Memory B cell (primary cell): Measurements from ENCODE around the gene AMFR.

ENCODE experiments used
- ATAC-seq: fragments of 150-1000 bp; cut with Tn5 transposase; 2 replicates; pipeline ENCODE4 v1.10.0; 2021; ENCODE audit warnings: low read depth, mild to moderate bottlenecking, moderate library complexity
- DNase-seq, 2 donors: peaks; one replicate each; pipeline ENCODE4 v3.0.0; 2022; ENCODE audit warnings: low spot score in 2 of 2
- H3K27ac Mint-ChIP-seq: one replicate; pipeline ENCODE4 v1.8.0; 2022; ENCODE audit warnings: mild to moderate bottlenecking, moderate library complexity, mixed read lengths
- H3K27me3 Mint-ChIP-seq: one replicate; pipeline ENCODE4 v1.8.0; 2022; ENCODE audit warnings: mixed read lengths
- H3K36me3 Mint-ChIP-seq: one replicate; pipeline ENCODE4 v1.8.0; 2022; ENCODE audit warnings: mild to moderate bottlenecking, mixed read lengths
- H3K4me1 Mint-ChIP-seq: one replicate; pipeline ENCODE4 v1.8.0; 2022; ENCODE audit warnings: mixed read lengths
- H3K4me3 Mint-ChIP-seq: one replicate; pipeline ENCODE4 v1.8.0; 2022; ENCODE audit warnings: mild to moderate bottlenecking, moderate library complexity, mixed read lengths
- H3K9me3 Mint-ChIP-seq: one replicate; pipeline ENCODE4 v1.8.0; 2022; ENCODE audit warnings: mixed read lengths

Gene AMFR

GRCh38 chr16:56357241-56357764 is 68.0 kb downstream of the AMFR start:
- peak; percentile 19 for ATAC-seq
- Mint-ChIP-seq H3K9me3 (no peaks in the 10 kb centered on the region), H3K36me3 (peaks cover 6% of the 10 kb centered on the region), H3K27ac (no peak overlapping the region), H3K4me3 (peak overlapping the region; percentile 78), H3K27me3 (no peaks in the 10 kb centered on the region), H3K4me1 (peaks cover 18% of the 10 kb centered on the region)
- DNase-seq: no peak

- peaks cover 18% of the 10 kb centered on the region for H3K4me1 Mint-ChIP-seq
- ATAC-seq: peak; percentile 85
- H3K27ac Mint-ChIP-seq: no peak overlapping the region
- peaks cover 2% of the 10 kb centered on the region for H3K27me3 Mint-ChIP-seq
- H3K9me3 Mint-ChIP-seq: no peaks in the 10 kb centered on the region
- DNase-seq: peak; percentile 45 to 59
- peak overlapping the region; percentile 78 for H3K4me3 Mint-ChIP-seq
- peaks cover 3% of the 10 kb centered on the region for H3K36me3 Mint-ChIP-seq
Measured at GRCh38 chr16:56356276-56357240, 68.8 kb downstream of the AMFR start.

- Mint-ChIP-seq H3K9me3 (no peaks in the 10 kb centered on the region), H3K4me1 (peaks cover 18% of the 10 kb centered on the region), H3K36me3 (peaks cover 2% of the 10 kb centered on the region), H3K4me3 (no peak overlapping the region), H3K27ac (no peak overlapping the region), H3K27me3 (peaks cover 6% of the 10 kb centered on the region)
- ATAC-seq (no peak), DNase-seq (no peak)
Measured at GRCh38 chr16:56355786-56356275, 69.5 kb downstream of the AMFR start.

- H3K9me3 Mint-ChIP-seq: no peaks in the 10 kb centered on the region
- H3K36me3 Mint-ChIP-seq: no peaks in the 10 kb centered on the region
- no peak overlapping the region for H3K4me3 Mint-ChIP-seq
- peaks cover 18% of the 10 kb centered on the region for H3K4me1 Mint-ChIP-seq
- no peak for ATAC-seq
- no peak for DNase-seq
- H3K27ac Mint-ChIP-seq: no peak overlapping the region
- H3K27me3 Mint-ChIP-seq: peaks cover 7% of the 10 kb centered on the region
Measured at GRCh38 chr16:56355221-56355620, 70.1 kb downstream of the AMFR start.

GRCh38 chr16:56354746-56355145 is 70.6 kb downstream of the AMFR start:
- ATAC-seq (no peak), DNase-seq (no peak)
- Mint-ChIP-seq H3K27me3 (peaks cover 8% of the 10 kb centered on the region), H3K36me3 (no peaks in the 10 kb centered on the region), H3K4me1 (peaks cover 18% of the 10 kb centered on the region), H3K9me3 (no peaks in the 10 kb centered on the region), H3K27ac (no peak overlapping the region), H3K4me3 (no peak overlapping the region)

GRCh38 chr16:56354016-56354415 is 71.3 kb downstream of the AMFR start:
- Mint-ChIP-seq H3K36me3 (no peaks in the 10 kb centered on the region), H3K4me1 (peaks cover 18% of the 10 kb centered on the region), H3K27me3 (peaks cover 8% of the 10 kb centered on the region), H3K4me3 (no peak overlapping the region), H3K9me3 (no peaks in the 10 kb centered on the region), H3K27ac (no peak overlapping the region)
- ATAC-seq: no peak
- DNase-seq: no peak

- no peak for ATAC-seq
- DNase-seq: no peak
- H3K4me3 Mint-ChIP-seq: no peak overlapping the region
Measured at GRCh38 chr16:56353054-56353921, 72.1 kb downstream of the AMFR start.

GRCh38 chr16:56352351-56353053 is 72.8 kb downstream of the AMFR start:
- Mint-ChIP-seq H3K4me3 (no peak overlapping the region), H3K27ac (no peak overlapping the region), H3K36me3 (no peaks in the 10 kb centered on the region), H3K9me3 (no peaks in the 10 kb centered on the region), H3K27me3 (peaks cover 8% of the 10 kb centered on the region), H3K4me1 (peaks cover 12% of the 10 kb centered on the region)
- DNase-seq (no peak), ATAC-seq (no peak)

More at GRCh38 chr16:56353054-56353921, 72.1 kb downstream of the AMFR start:
- no peaks in the 10 kb centered on the region for H3K9me3 Mint-ChIP-seq
- peaks cover 8% of the 10 kb centered on the region for H3K27me3 Mint-ChIP-seq
- no peak overlapping the region for H3K27ac Mint-ChIP-seq
- no peaks in the 10 kb centered on the region for H3K36me3 Mint-ChIP-seq
- peaks cover 18% of the 10 kb centered on the region for H3K4me1 Mint-ChIP-seq

- Mint-ChIP-seq H3K4me1 (peaks cover 5% of the 10 kb centered on the region), H3K4me3 (no peak overlapping the region), H3K9me3 (no peaks in the 10 kb centered on the region), H3K27me3 (peaks cover 8% of the 10 kb centered on the region), H3K36me3 (no peaks in the 10 kb centered on the region), H3K27ac (no peak overlapping the region)
- ATAC-seq (no peak), DNase-seq (no peak)
Measured at GRCh38 chr16:56351481-56351880, 73.9 kb downstream of the AMFR start.

- H3K27ac Mint-ChIP-seq: no peak overlapping the region
- H3K36me3 Mint-ChIP-seq: no peaks in the 10 kb centered on the region
- DNase-seq (no peak), ATAC-seq (no peak)
- no peaks in the 10 kb centered on the region for H3K9me3 Mint-ChIP-seq
- no peak overlapping the region for H3K4me3 Mint-ChIP-seq
- peaks cover 8% of the 10 kb centered on the region for H3K27me3 Mint-ChIP-seq
- no peaks in the 10 kb centered on the region for H3K4me1 Mint-ChIP-seq
Measured at GRCh38 chr16:56350491-56351405, 74.6 kb downstream of the AMFR start.

- H3K27ac Mint-ChIP-seq: no peak overlapping the region
- H3K4me3 Mint-ChIP-seq: no peak overlapping the region
- H3K9me3 Mint-ChIP-seq: no peaks in the 10 kb centered on the region
- DNase-seq (no peak), ATAC-seq (no peak)
- H3K4me1 Mint-ChIP-seq: no peaks in the 10 kb centered on the region
- H3K36me3 Mint-ChIP-seq: no peaks in the 10 kb centered on the region
- peaks cover 8% of the 10 kb centered on the region for H3K27me3 Mint-ChIP-seq
Measured at GRCh38 chr16:56349711-56350161, 75.6 kb downstream of the AMFR start.

GRCh38 chr16:56349086-56349415 is 76.3 kb downstream of the AMFR start:
- no peak overlapping the region for H3K27ac Mint-ChIP-seq
- H3K36me3 Mint-ChIP-seq: no peaks in the 10 kb centered on the region
- no peaks in the 10 kb centered on the region for H3K4me1 Mint-ChIP-seq
- DNase-seq (no peak), ATAC-seq (no peak)
- peaks cover 8% of the 10 kb centered on the region for H3K27me3 Mint-ChIP-seq
- H3K9me3 Mint-ChIP-seq: no peaks in the 10 kb centered on the region
- H3K4me3 Mint-ChIP-seq: no peak overlapping the region
